Type B pancreatic cell (in vitro differentiated cells): ENCODE results near the gene SPRR2D. TPM values are rescaled to one million over a fixed set of nuclear protein-coding genes. Genes with fewer than 3 reads are reported as not detected.
A peak's percentile ranks its signal among the peaks of the same experiment; 100 is the strongest.
"Not testable (repeated sequence)": the region's sequence is repeated elsewhere in the genome, so short reads cannot be mapped to it uniquely, and the experiment has no call there.

Experiments
- DNase-seq: peaks from one replicate; pipeline ENCODE4 v3.0.0; 2021; ENCODE audit warnings: mixed read lengths; ENCODE audit not compliant: unreplicated experiment; ENCODE audit errors: extremely low spot score
- H3K27ac Mint-ChIP-seq: 2 replicates; pipeline ENCODE4 v1.8.0; 2021; ENCODE audit warnings: mild to moderate bottlenecking, mixed read lengths
- H3K27me3 Mint-ChIP-seq: 2 replicates; pipeline ENCODE4 v1.8.0; 2021; ENCODE audit warnings: mixed read lengths
- H3K36me3 Mint-ChIP-seq: 2 replicates; pipeline ENCODE4 v1.8.0; 2021; ENCODE audit warnings: mixed read lengths
- H3K4me1 Mint-ChIP-seq: one replicate; pipeline ENCODE4 v1.8.0; 2021; ENCODE audit warnings: mixed read lengths; ENCODE audit not compliant: unreplicated experiment
- H3K4me3 Mint-ChIP-seq: 2 replicates; pipeline ENCODE4 v1.8.0; 2021; ENCODE audit warnings: mild to moderate bottlenecking, mixed read lengths
- H3K9me3 Mint-ChIP-seq: 2 replicates; pipeline ENCODE4 v1.8.0; 2021; ENCODE audit warnings: mixed read lengths
- total RNA-seq: library from RNA; stranded (reverse); gene quantifications from 2 replicates; pipeline ENCODE4 v1.2.1, GENCODE V29; 2021; ENCODE audit warnings: low replicate concordance
- TF ChIP-seq, protein P1 (sequence below): fragments of 200-600 bp; sonication (generic); conservative IDR thresholded peaks from 2 replicates; pipeline ENCODE4 v1.5.0; 2021; ENCODE audit warnings: antibody characterized with exemption, mild to moderate bottlenecking

The SPRR2D gene
- total RNA-seq, 1 donor from 2014 or later = not detected

DNA sequence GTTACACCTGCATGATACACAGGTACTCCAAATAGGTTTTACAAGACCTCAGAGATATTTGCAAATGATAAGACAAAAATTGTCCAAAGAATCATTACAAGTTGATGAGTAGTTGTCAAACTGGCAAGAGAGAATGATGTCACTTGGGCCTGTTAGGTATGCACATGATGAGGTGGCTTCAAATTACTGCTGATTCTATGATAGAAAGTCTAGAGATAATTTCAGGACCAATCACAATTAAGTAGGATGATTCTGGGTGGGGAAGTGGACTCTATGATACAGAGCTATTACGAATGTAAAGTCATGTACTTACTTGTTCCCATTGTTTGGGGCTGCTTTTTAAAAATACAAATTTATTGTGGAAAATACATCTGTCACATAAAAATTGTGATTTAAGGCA is 15.1 kb downstream of the SPRR2D start:
- TF ChIP-seq, protein P1, sequence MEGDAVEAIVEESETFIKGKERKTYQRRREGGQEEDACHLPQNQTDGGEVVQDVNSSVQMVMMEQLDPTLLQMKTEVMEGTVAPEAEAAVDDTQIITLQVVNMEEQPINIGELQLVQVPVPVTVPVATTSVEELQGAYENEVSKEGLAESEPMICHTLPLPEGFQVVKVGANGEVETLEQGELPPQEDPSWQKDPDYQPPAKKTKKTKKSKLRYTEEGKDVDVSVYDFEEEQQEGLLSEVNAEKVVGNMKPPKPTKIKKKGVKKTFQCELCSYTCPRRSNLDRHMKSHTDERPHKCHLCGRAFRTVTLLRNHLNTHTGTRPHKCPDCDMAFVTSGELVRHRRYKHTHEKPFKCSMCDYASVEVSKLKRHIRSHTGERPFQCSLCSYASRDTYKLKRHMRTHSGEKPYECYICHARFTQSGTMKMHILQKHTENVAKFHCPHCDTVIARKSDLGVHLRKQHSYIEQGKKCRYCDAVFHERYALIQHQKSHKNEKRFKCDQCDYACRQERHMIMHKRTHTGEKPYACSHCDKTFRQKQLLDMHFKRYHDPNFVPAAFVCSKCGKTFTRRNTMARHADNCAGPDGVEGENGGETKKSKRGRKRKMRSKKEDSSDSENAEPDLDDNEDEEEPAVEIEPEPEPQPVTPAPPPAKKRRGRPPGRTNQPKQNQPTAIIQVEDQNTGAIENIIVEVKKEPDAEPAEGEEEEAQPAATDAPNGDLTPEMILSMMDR = no peak
- DNase-seq = no peak
- no peaks in the 10 kb centered on the region for H3K9me3 Mint-ChIP-seq
- H3K36me3 Mint-ChIP-seq = no peaks in the 10 kb centered on the region
- H3K4me3 Mint-ChIP-seq = no peak overlapping the region
- H3K4me1 Mint-ChIP-seq = no peaks in the 10 kb centered on the region
- H3K27ac Mint-ChIP-seq = no peak overlapping the region
- H3K27me3 Mint-ChIP-seq = no peaks in the 10 kb centered on the region

DNA sequence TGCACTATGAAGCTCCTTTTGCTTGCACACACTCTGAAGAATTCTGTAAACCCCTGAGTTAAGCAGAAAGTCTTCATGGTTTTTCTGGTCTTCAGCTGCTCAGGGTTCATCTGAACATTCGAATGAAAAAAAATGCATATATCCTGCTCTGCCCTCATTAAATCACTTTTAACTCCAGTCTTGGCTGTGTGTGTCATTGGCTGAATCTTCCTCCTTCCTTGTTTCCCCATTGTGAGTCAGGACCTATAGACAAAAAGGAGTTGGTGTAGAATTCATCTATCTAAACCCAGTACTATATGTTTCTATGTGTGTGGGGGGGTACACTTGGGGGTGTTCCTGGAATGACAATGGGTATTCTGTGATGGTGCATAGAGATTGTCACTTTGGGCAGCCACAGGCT is 16.5 kb downstream of the SPRR2D start:
- Mint-ChIP-seq H3K4me1 (no peaks in the 10 kb centered on the region), H3K36me3 (no peaks in the 10 kb centered on the region), H3K9me3 (no peaks in the 10 kb centered on the region), H3K27ac (no peak overlapping the region), H3K27me3 (peaks cover 1% of the 10 kb centered on the region), H3K4me3 (no peak overlapping the region)
- DNase-seq = no peak
- TF ChIP-seq, protein P1 = no peak

- H3K4me1 Mint-ChIP-seq = no peaks in the 10 kb centered on the region
- no peak overlapping the region for H3K27ac Mint-ChIP-seq
- TF ChIP-seq, protein P1 = no peak
- no peaks in the 10 kb centered on the region for H3K9me3 Mint-ChIP-seq
- DNase-seq = no peak
- H3K27me3 Mint-ChIP-seq = peaks cover 3% of the 10 kb centered on the region
- H3K4me3 Mint-ChIP-seq = no peak overlapping the region
- H3K36me3 Mint-ChIP-seq = no peaks in the 10 kb centered on the region
These were observed 17.8 kb downstream of the SPRR2D start for GRCh38 chr1:153023109-153023508.

DNA sequence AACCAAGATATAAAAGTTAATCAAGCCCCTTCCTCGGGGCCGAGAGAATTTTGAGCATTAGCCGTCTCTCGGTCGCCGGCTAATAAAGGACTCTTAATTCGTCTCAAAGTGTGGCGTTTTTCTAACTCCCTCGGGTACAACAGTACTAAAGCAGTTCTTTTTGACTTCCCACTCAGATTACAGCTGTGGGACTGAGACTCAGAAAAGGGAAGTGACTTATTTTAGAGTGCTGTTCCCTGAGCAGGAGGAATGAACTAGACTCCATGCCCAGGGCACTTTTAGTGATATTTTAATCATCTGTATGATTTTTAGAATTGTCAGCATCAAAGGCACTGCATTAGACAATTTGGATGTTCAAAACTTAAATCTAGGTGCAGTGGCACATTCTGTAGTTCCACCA is 18.6 kb downstream of the SPRR2D start:
- H3K27me3 Mint-ChIP-seq, H3K9me3 Mint-ChIP-seq, H3K4me3 Mint-ChIP-seq, H3K4me1 Mint-ChIP-seq, H3K27ac Mint-ChIP-seq, DNase-seq, H3K36me3 Mint-ChIP-seq: not testable (repeated sequence)

- H3K27ac Mint-ChIP-seq, H3K36me3 Mint-ChIP-seq, H3K9me3 Mint-ChIP-seq, H3K4me3 Mint-ChIP-seq, H3K27me3 Mint-ChIP-seq, DNase-seq, H3K4me1 Mint-ChIP-seq: not testable (repeated sequence)
These were observed 19.1 kb downstream of the SPRR2D start for GRCh38 chr1:153021829-153022228.

DNA sequence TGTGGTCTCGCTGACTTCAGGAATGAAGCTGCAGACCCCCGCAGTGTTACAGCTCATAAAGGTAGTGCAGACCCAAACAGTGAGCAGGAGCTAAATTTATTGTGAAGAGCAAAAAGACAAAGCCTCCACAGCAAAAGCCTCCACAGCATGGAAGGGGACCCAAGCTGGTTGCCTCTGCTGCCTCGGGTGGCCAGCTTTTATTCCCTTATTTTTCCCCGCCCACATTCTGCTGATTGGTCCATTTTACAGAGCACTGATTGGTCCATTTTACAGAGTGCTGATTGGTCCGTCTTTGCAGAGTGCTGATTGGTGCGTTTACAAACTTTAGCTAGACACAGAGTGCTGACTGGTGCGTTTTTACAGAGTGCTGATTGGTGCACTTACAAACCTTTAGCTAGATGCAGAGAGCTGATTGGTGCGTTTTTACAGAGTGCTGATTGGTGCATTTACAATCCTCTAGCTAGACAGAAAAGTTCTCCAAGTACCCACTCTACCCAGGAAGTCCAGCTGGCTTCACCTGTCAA is 29.6 kb downstream of the SPRR2D start:
- not testable (repeated sequence) for H3K27ac Mint-ChIP-seq, H3K4me3 Mint-ChIP-seq, H3K36me3 Mint-ChIP-seq, H3K4me1 Mint-ChIP-seq, H3K27me3 Mint-ChIP-seq, H3K9me3 Mint-ChIP-seq, DNase-seq

DNA sequence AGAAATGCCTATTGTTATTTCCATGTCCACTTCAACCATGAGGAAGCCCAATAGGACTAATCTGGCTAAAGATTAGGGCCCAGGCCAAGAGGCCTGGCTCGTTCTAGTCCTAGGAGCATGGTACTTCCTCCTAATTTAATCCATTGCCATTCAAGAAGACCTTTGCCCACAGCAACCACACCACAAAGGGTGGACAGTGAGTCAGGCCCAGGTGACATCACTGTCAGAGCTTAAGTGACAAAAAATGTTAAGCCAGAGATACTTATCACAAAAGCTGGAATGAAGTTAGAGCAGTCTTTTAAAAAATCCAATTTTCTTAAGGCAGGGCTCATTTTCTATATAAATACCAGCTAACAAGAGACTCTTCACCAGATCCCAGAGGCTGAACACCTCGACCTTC is 39.5 kb downstream of the SPRR2D start, which contains the start of gene SPRR3:
SPRR3 (plus strand) TSS at position 368 of the 400 bp plus-strand sequence. CDS start 1,272 bp downstream, outside the sequence.
- DNase-seq = no peak
- TF ChIP-seq, protein P1 = no peak
- no peak within 1 kb of the TSS for H3K4me3 Mint-ChIP-seq

More for the DNA sequence above, 39.5 kb downstream of the SPRR2D start, which contains the start of gene SPRR3:
- Mint-ChIP-seq H3K9me3 (no peaks in the 10 kb centered on the region), H3K4me1 (no peaks in the 10 kb centered on the region), H3K27ac (peak within 1 kb of the TSS; percentile 90), H3K27me3 (peaks cover 3% of the 10 kb centered on the region), H3K36me3 (no peaks in the 10 kb centered on the region)
